GM12878 (cell line): ENCODE data around the gene TMEM17. TPM values are rescaled to one million over a fixed set of nuclear protein-coding genes. Genes with fewer than 3 reads are reported as not detected.
"Not testable (repeated sequence)": the region's sequence is repeated elsewhere in the genome, so short reads cannot be mapped to it uniquely, and the experiment has no call there.

Experiments
- ATAC-seq: fragments of 200-7000 bp; cut with Tn5 transposase; 3 replicates; pipeline ENCODE4 v1.9.1; 2020; ENCODE audit warnings: mild to moderate bottlenecking, moderate library complexity
- BruUV-seq: library from RNA; stranded (reverse); fragments of 400-500 nt; replicated peaks from 2 replicates; lab custom pipeline; 2021; lab: Mats Ljungman, UMichigan
- CTCF ChIA-PET: fragments of 300-600 bp; sonication (Branson Sonifier 250); formaldehyde crosslinking; extraction: SDS; loops from one replicate; lab custom pipeline; 2021; ENCODE audit warnings: inconsistent platforms; lab: Yijun Ruan, JAX
- POLR2A ChIA-PET: fragments of 350-600 bp; formaldehyde crosslinking; extraction: SDS; loops from one replicate; lab custom pipeline; 2021; ENCODE audit warnings: inconsistent platforms; lab: Charles Lee
- RAD21 ChIA-PET: fragments of 300-600 bp; sonication (Branson Sonifier 250); formaldehyde crosslinking; loops from one replicate; lab custom pipeline; 2023; ENCODE audit warnings: antibody characterized with exemption; ENCODE audit not compliant: unreplicated experiment; lab: Charles Lee
- SMC1A ChIA-PET: fragments of 300-600 bp; sonication (Branson Sonifier 250); formaldehyde crosslinking; loops from one replicate; lab custom pipeline; 2023; ENCODE audit not compliant: unreplicated experiment, uncharacterized antibody; lab: Charles Lee
- DNase-seq: peaks from one replicate; pipeline ENCODE4 v3.0.0-alpha.2; 2011; ENCODE audit warnings: low read depth, low spot score
- FAIRE-seq: peaks from 3 replicates; lab custom pipeline; 2011; peaks lifted over from hg19 to GRCh38; lab: Jason Lieb, UNC
- H2AFZ ChIP-seq: 2 replicates; pipeline ENCODE4 v1.6.0; 2011; ENCODE audit warnings: low read depth, low read length, control low read depth; ENCODE audit not compliant: control insufficient read depth
- H3K27ac ChIP-seq: 2 replicates; pipeline ENCODE4 v1.5.1; 2011; ENCODE audit warnings: control low read depth; ENCODE audit not compliant: control insufficient read depth, insufficient read depth
- H3K27me3 ChIP-seq, 2 experiments: replicated peaks in 1 of 2; 2 replicates each; pipeline versions ENCODE4 v1.6.0 to v1.6.1; 2011; ENCODE audit warnings: low read length in 1 of 2; ENCODE audit not compliant: control insufficient read depth in 2 of 2, insufficient read depth in 2 of 2
- H3K36me3 ChIP-seq, 2 experiments: 2 replicates each; pipeline ENCODE4 v1.5.1; 2011; ENCODE audit warnings: low read length in 1 of 2; ENCODE audit not compliant: control insufficient read depth in 2 of 2, insufficient read depth in 2 of 2
- H3K4me1 ChIP-seq: 2 replicates; pipeline ENCODE4 v1.6.1; 2011; ENCODE audit warnings: mild to moderate bottlenecking, low read length, moderate library complexity, mixed read lengths; ENCODE audit not compliant: control insufficient read depth, insufficient read depth
- H3K4me2 ChIP-seq: 2 replicates; pipeline ENCODE4 v1.6.0; 2011; ENCODE audit warnings: control low read depth; ENCODE audit not compliant: control insufficient read depth, insufficient read depth
- H3K4me3 ChIP-seq: fragments of 200-600 bp; sonication (generic); 2 replicates; pipeline ENCODE4 v1.5.1; 2016
- H3K79me2 ChIP-seq: 2 replicates; pipeline ENCODE4 v1.6.0; 2011; ENCODE audit warnings: low read length; ENCODE audit not compliant: control insufficient read depth, insufficient read depth
- H3K9ac ChIP-seq: 2 replicates; pipeline ENCODE4 v1.8.0; 2011; ENCODE audit warnings: low read length, control low read depth, mixed read lengths; ENCODE audit not compliant: control insufficient read depth, insufficient read depth
- H3K9me3 ChIP-seq: replicated peaks from 3 replicates; pipeline ENCODE4 v1.5.1; 2011; ENCODE audit warnings: mild to moderate bottlenecking, low read length; ENCODE audit not compliant: control insufficient read depth, insufficient read depth
- H4K20me1 ChIP-seq: 2 replicates; pipeline ENCODE4 v1.6.0; 2011; ENCODE audit not compliant: control insufficient read depth, insufficient read depth
- MYC ChIP-seq: IDR thresholded peaks from 2 replicates; pipeline ENCODE4 v1.6.1; 2011; ENCODE audit warnings: mild to moderate bottlenecking, low read length, moderate library complexity, inconsistent platforms; ENCODE audit not compliant: insufficient read depth, insufficient replicate concordance, insufficient read length, severe bottlenecking
- TCF12 ChIP-seq: IDR thresholded peaks from 2 replicates; pipeline ENCODE4 v1.6.1; 2011; ENCODE audit warnings: low read depth, mild to moderate bottlenecking, low read length
- WGBS: methylation state at CpG from one replicate; pipeline ENCODE4 v1.1.6; 2016; ENCODE audit warnings: low lambda C conversion rate; ENCODE audit not compliant: insufficient replicate concordance, insufficient coverage; ENCODE audit errors: missing lambda C conversion rate; 5-methylcytosine and 5-hydroxymethylcytosine counted together
- in situ Hi-C: fragments of 300-500 bp; cut with MboI; formaldehyde crosslinking; loops from 9 replicates; pipeline ENCODE4 v1.14.3; 2018; ENCODE audit warnings: mixed read lengths
- intact Hi-C: fragments of 100-400 bp; cut with micrococcal nuclease; formaldehyde crosslinking; loops from one replicate; pipeline ENCODE4 v1.14.2; 2022; ENCODE audit not compliant: unreplicated experiment
- polyA plus RNA-seq, 11 experiments: library from polyadenylated mRNA; depleted of rRNA in 4 of 11; unstranded in 6 of 11; stranded (reverse) in 5 of 11; fragments of >200 nt; fragmentation: Nextera tagmentation in 4 of 11; fragmentation: Illumina TruSeq in 1 of 11; extraction: Ambion mirVana in 4 of 11; extraction: Trizol in 1 of 11; gene quantifications; 1 replicate in 1 of 11; 2 replicates in 10 of 11; pipeline versions ENCODE4 v1.2.1 to v1.2.3, GENCODE V29; 2011 to 2016; ENCODE audit warnings: inconsistent platforms in 2 of 11, missing spikeins in 2 of 11, low read depth in 1 of 11
- total RNA-seq, 4 experiments: library from RNA; depleted of rRNA in 3 of 4; stranded (reverse); fragments of >200 nt in 3 of 4; fragmentation: Illumina TruSeq in 1 of 4; extraction: Trizol in 1 of 4; gene quantifications; 2 replicates each; pipeline versions ENCODE4 v1.2.1 to v1.2.3, GENCODE V29; 2013 to 2021
- TF ChIP-seq, protein P1 (sequence below): fragments of 450-650 bp; IDR thresholded peaks from 2 replicates; pipeline ENCODE4 v1.6.1; 2016; ENCODE audit warnings: mild to moderate bottlenecking
- TF ChIP-seq, protein P2 (sequence below): fragments of 450-650 bp; IDR thresholded peaks from 2 replicates; pipeline ENCODE4 v1.6.1; 2016; ENCODE audit warnings: mild to moderate bottlenecking, moderate library complexity, borderline replicate concordance

TMEM17 gene
- total and polyA plus RNA-seq, 10 of the 15 experiments (the other 5 are each of a cell fraction or from before 2014, with no cell fraction given): 0.87 to 2.6 (median 1.4) TPM

DNA sequence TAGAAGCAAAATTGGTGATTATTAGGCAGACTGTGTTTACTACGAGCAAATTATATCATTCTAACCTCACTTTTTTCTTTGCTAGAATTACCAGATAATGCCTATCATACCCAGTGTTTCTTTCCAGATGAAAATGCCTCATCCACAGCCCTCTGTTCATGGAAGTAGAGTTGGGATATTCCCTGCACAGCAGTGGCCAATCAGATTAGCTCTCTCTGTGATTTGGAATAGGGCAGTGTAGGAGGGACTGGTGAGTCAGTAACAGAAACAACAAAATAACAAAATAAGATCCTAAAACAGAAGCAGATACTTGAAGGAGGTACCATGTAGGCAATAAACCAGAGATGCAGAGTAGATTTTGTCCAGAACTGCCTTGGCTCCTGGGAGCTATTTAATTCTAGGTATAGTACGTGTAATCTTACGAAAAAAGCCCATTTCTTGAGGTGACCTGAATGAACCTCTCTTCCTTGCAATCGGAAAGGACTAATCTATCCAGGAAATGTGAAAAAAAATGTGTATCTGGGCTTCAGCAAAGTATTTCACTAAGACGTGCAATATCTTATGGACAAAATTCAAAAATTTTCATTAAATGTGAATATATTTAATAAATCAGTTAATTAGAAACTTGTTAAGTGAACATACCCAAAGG, 18.4 kb upstream of the TMEM17 start (continued):
- TF ChIP-seq MYC: no peak

DNA sequence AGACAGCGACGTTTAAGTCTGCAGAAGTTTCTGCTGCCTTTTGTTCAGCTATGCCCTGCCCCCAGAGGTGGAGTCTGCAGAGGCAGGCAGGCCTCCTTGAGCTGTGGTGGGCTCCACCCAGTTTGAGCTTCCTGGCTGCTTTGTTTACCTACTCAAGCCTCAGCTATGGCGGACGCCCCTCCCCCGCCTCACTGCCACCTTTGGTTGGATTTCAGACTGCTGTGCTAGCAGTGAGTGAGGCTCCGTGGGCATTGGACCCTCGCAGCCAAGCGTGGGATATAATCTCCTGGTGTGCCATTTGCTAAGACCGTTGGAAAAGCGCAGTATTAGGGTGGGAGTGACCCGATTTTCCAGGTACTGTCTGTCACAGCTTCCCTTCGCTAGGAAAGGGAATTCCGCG, 15.1 kb upstream of the TMEM17 start:
- H3K4me1 ChIP-seq, H3K9me3 ChIP-seq, H4K20me1 ChIP-seq, RAD21 ChIA-PET, H3K9ac ChIP-seq, intact Hi-C loops, H3K27ac ChIP-seq, in situ Hi-C loops, H3K4me3 ChIP-seq, POLR2A ChIA-PET, H3K4me2 ChIP-seq, H3K36me3 ChIP-seq, FAIRE-seq, BruUV-seq, H3K79me2 ChIP-seq, ATAC-seq, H2AFZ ChIP-seq, CTCF ChIA-PET, DNase-seq, H3K27me3 ChIP-seq: not testable (repeated sequence)
- 48% methylated on average over 14 of the region's 14 CpGs for WGBS
- SMC1A ChIA-PET: interaction anchor here (0.9 to 2.1 kb wide), 2 partner anchors 15 kb away, joined by 3 to 6 read pairs; partner anchors contain the start of gene TMEM17

DNA sequence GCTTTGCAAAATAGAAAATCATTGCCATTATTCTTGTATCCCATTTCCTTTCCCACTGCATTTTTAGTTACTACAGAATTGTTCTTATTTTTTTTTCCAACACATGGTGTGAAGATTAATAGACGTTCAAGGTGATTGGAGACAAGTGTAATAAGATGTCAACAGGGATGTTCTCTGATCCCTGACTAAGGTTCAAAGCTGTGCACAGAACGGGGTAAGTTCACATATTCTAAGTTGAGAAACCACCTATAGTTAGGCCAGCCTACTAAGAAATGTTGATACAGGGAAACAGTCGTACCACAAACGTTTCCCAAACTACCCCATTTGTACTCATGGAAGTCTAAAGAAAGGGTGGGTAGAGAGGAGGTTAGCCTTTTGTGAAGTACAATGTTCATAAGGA, 6.4 kb upstream of the TMEM17 start:
- SMC1A ChIA-PET: no interaction called here
- CTCF ChIA-PET: no interaction called here
- RAD21 ChIA-PET: no interaction called here
- no peaks in the 10 kb centered on the region for H3K36me3 ChIP-seq
- ATAC-seq (no peak), DNase-seq (no peak), FAIRE-seq (no peak)
- no peak overlapping the region for H2AFZ ChIP-seq
- no peaks in the 10 kb centered on the region for H3K27me3 ChIP-seq
- POLR2A ChIA-PET: no interaction called here
- intact Hi-C loops: no loop called here
- TF ChIP-seq, protein P1, sequence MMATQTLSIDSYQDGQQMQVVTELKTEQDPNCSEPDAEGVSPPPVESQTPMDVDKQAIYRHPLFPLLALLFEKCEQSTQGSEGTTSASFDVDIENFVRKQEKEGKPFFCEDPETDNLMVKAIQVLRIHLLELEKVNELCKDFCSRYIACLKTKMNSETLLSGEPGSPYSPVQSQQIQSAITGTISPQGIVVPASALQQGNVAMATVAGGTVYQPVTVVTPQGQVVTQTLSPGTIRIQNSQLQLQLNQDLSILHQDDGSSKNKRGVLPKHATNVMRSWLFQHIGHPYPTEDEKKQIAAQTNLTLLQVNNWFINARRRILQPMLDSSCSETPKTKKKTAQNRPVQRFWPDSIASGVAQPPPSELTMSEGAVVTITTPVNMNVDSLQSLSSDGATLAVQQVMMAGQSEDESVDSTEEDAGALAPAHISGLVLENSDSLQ: no peak
- TF ChIP-seq, protein P2, sequence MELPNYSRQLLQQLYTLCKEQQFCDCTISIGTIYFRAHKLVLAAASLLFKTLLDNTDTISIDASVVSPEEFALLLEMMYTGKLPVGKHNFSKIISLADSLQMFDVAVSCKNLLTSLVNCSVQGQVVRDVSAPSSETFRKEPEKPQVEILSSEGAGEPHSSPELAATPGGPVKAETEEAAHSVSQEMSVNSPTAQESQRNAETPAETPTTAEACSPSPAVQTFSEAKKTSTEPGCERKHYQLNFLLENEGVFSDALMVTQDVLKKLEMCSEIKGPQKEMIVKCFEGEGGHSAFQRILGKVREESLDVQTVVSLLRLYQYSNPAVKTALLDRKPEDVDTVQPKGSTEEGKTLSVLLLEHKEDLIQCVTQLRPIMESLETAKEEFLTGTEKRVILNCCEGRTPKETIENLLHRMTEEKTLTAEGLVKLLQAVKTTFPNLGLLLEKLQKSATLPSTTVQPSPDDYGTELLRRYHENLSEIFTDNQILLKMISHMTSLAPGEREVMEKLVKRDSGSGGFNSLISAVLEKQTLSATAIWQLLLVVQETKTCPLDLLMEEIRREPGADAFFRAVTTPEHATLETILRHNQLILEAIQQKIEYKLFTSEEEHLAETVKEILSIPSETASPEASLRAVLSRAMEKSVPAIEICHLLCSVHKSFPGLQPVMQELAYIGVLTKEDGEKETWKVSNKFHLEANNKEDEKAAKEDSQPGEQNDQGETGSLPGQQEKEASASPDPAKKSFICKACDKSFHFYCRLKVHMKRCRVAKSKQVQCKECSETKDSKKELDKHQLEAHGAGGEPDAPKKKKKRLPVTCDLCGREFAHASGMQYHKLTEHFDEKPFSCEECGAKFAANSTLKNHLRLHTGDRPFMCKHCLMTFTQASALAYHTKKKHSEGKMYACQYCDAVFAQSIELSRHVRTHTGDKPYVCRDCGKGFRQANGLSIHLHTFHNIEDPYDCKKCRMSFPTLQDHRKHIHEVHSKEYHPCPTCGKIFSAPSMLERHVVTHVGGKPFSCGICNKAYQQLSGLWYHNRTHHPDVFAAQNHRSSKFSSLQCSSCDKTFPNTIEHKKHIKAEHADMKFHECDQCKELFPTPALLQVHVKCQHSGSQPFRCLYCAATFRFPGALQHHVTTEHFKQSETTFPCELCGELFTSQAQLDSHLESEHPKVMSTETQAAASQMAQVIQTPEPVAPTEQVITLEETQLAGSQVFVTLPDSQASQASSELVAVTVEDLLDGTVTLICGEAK: no peak
- TF ChIP-seq TCF12: no peak
- H3K27ac ChIP-seq: no peak overlapping the region
- H3K79me2 ChIP-seq: no peaks in the 10 kb centered on the region
- H3K4me2 ChIP-seq: no peak overlapping the region
- no TSS peak for BruUV-seq
- no peak overlapping the region for H3K4me3 ChIP-seq
- no peaks in the 10 kb centered on the region for H3K4me1 ChIP-seq
- no peaks in the 10 kb centered on the region for H3K9me3 ChIP-seq
- no peak overlapping the region for H3K9ac ChIP-seq
- 24% methylated on average over 4 of the region's 4 CpGs for WGBS
- H4K20me1 ChIP-seq: no peaks in the 10 kb centered on the region
- in situ Hi-C loops: no loop called here
